BLaER1 (cell line): Measurements from ENCODE around the gene SDK1.

Experiments
- H3K27ac ChIP-seq: shearing (Covaris generic); formaldehyde crosslinking; 2 replicates; pipeline ENCODE4 v1.8.1; 2022
- H3K27me3 ChIP-seq: shearing (Covaris generic); formaldehyde crosslinking; 2 replicates; pipeline ENCODE4 v1.8.1; 2022
- H3K36me3 ChIP-seq: shearing (Covaris generic); formaldehyde crosslinking; 2 replicates; pipeline ENCODE4 v1.8.1; 2022
- H3K4me1 ChIP-seq: shearing (Covaris generic); formaldehyde crosslinking; 2 replicates; pipeline ENCODE4 v1.8.1; 2022
- H3K4me2 ChIP-seq: shearing (Covaris generic); formaldehyde crosslinking; 2 replicates; pipeline ENCODE4 v1.8.1; 2022
- H3K4me3 ChIP-seq: shearing (Covaris generic); formaldehyde crosslinking; 2 replicates; pipeline ENCODE4 v1.8.1; 2022
- H3K9ac ChIP-seq: shearing (Covaris generic); formaldehyde crosslinking; 2 replicates; pipeline ENCODE4 v1.8.1; 2022
- H3K9me3 ChIP-seq: shearing (Covaris generic); formaldehyde crosslinking; 2 replicates; pipeline ENCODE4 v1.8.1; 2022
- H4K20me1 ChIP-seq: shearing (Covaris generic); formaldehyde crosslinking; 2 replicates; pipeline ENCODE4 v1.8.1; 2022
- Cebpa-rat ChIP-seq: shearing (Covaris generic); IDR thresholded peaks from 2 replicates; pipeline ENCODE4 v1.8.1; 2022

The SDK1 gene

DNA sequence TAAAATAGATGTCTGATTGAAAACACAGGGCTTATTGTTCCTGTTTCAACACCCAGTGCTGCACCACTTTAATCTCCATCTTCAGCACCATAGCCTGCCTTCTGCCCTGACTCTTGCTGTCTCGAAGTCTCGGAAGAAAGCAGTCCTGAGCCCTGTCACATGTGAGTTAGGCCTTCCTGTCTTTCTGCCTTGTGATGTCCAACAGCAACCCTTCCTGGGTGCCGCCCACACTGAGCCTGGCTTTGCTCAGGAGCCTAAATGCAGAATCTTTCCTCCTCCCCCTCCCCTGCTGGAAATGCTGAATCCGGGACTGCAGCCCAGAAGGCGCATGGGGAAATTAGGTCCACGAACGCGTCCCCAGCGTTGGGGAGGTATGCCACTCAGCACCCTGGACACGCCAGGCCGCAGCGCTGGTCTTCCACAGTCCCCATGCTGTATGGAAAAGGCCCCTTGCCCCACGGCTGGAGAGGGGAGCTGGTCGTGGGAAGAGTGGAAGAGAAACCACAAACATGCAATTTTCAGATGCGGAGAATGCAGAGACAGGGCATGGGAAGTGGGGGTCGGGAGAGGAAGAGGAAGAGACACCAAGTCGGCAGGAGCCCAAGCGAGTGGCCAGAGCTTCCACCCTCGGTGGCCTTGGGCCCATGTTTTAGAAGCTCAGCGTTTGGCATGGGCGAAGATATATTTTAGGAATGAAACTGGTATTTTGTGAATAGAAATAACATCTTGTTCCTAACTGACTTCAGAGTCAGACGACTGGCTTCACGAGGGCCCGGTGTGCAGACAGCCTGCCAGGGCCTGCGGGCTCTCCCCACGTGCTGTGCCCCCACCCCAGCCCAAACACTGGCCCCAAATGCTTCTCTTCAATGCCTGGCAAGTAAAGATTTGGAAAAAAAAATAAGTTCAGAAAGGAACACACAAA is 724.9 kb downstream of the SDK1 start:
- H3K36me3 ChIP-seq, result no peaks in the 10 kb centered on the region
- H3K4me3 ChIP-seq, result no peak overlapping the region
- no peak overlapping the region for H3K4me2 ChIP-seq
- peaks cover 5% of the 10 kb centered on the region for H3K9me3 ChIP-seq
- no peaks in the 10 kb centered on the region for H3K4me1 ChIP-seq
- no peaks in the 10 kb centered on the region for H3K27me3 ChIP-seq
- H3K9ac ChIP-seq, result no peak overlapping the region
- no peaks in the 10 kb centered on the region for H4K20me1 ChIP-seq
- no peak overlapping the region for H3K27ac ChIP-seq
- TF ChIP-seq Cebpa-rat, result no peak

DNA sequence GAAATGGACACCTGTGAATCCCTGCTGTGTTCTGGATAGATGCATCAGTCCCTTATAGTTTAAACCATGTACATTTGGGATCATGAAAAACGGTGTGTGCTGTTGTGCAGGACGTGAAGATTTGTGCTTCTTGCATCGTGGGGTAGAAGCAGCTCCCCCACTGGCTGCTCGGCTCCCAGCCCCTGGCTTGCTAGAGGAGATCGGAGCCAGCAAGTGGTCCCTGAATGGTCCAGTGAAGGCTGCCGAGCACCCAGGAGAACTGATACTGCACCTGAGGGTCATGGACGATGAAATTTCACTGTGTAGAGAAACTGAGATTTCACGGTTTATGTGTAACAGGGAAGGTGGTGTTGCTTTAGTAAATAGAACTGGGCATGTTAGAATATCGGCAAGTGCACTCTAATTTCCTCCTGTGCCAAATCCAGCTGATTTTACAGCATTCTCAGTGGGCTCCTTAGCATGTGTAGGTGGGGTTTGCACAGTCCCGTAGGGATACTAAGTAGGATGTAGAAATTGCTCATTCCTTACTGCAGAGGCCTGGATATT is 726.0 kb downstream of the SDK1 start:
- Histone ChIP-seq H3K27ac (no peak overlapping the region), H3K27me3 (no peaks in the 10 kb centered on the region), H3K9me3 (no peaks in the 10 kb centered on the region), H3K4me3 (no peak overlapping the region), H4K20me1 (no peaks in the 10 kb centered on the region), H3K36me3 (no peaks in the 10 kb centered on the region), H3K9ac (no peak overlapping the region), H3K4me1 (no peaks in the 10 kb centered on the region), H3K4me2 (no peak overlapping the region)
- no peak for TF ChIP-seq Cebpa-rat

DNA sequence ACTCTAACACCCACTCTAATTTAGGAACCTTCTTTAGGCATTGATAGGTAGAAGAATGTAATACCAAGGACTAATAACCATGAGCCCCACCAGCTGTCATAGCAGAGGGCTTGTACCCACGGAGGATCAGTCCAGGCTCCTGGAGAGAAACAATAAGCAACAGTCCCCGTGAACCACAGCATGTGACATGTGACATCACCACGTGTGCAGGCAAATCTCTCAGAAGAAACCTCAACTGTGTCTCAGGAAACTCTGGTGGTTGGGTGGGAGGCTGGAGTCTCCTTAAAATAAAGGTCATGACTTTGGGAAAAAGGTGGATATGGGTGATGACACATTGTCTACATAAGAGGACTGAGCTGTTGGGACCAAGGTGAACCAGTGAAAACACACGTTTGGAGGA is 727.2 kb downstream of the SDK1 start:
- H3K9me3 ChIP-seq, result no peaks in the 10 kb centered on the region
- no peaks in the 10 kb centered on the region for H3K36me3 ChIP-seq
- TF ChIP-seq Cebpa-rat, result no peak
- H3K4me1 ChIP-seq, result no peaks in the 10 kb centered on the region
- no peaks in the 10 kb centered on the region for H3K27me3 ChIP-seq
- no peak overlapping the region for H3K4me3 ChIP-seq
- no peak overlapping the region for H3K27ac ChIP-seq
- H4K20me1 ChIP-seq, result no peaks in the 10 kb centered on the region
- H3K4me2 ChIP-seq, result 0 out of 2 replicates have a peak overlapping the region, but pooled peaks have one; percentile 7
- no peak overlapping the region for H3K9ac ChIP-seq

DNA sequence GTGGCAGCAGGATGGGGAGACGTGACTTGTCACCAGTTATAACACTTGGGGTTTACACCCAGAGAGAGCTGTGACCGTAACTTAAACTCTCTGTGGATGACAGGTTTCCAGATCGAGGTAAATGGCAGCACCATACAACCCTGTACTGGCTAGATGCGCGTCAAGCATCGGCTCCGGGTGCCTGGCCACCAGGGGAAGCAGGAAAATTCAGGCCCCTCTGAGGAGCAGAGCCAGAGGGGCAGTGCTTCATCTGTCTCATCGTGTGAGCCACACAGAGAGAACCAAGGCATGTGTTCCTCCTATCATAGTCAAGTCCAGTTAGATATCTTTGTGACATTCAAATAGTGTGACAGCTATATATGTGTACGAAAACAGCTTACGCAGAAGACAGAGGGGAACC is 728.9 kb downstream of the SDK1 start:
- H4K20me1 ChIP-seq, result no peaks in the 10 kb centered on the region
- H3K9ac ChIP-seq, result no peak overlapping the region
- no peak overlapping the region for H3K27ac ChIP-seq
- H3K4me3 ChIP-seq, result no peak overlapping the region
- H3K36me3 ChIP-seq, result no peaks in the 10 kb centered on the region
- H3K27me3 ChIP-seq, result no peaks in the 10 kb centered on the region
- no peaks in the 10 kb centered on the region for H3K9me3 ChIP-seq
- TF ChIP-seq Cebpa-rat, result no peak
- no peak overlapping the region for H3K4me2 ChIP-seq
- no peaks in the 10 kb centered on the region for H3K4me1 ChIP-seq

DNA sequence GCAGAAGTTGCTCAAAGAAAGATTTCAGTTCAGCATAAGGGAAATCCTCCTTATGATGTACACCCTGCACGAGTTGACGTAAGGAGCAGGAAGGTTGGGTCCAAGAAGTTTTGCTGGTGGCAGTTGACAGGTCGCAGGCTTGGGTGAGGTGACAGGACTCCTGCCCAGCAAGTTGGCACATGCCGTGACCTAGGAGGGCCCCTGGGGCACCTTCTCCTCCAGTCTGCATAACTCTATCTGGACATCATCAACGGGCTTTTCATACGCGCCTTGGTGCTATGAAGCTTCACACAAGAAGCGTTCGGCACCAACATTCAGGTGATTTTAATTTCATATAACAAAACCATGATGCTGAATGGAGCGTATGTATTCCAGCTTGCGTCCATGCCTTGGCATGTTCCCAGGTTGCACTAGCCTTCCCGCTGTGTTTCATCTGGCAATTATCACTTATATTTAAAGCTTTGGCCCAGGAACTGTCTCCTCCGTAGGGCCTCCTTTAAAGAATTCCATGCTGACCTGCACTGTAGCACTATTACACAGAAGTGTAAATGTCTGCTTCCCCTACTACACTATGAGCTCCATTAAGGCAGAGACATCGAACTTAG is 729.4 kb downstream of the SDK1 start:
- H3K4me2 ChIP-seq, result no peak overlapping the region
- H3K27ac ChIP-seq, result no peak overlapping the region
- H3K36me3 ChIP-seq, result no peaks in the 10 kb centered on the region
- H4K20me1 ChIP-seq, result no peaks in the 10 kb centered on the region
- TF ChIP-seq Cebpa-rat, result no peak
- no peak overlapping the region for H3K4me3 ChIP-seq
- no peaks in the 10 kb centered on the region for H3K9me3 ChIP-seq
- no peaks in the 10 kb centered on the region for H3K27me3 ChIP-seq
- no peaks in the 10 kb centered on the region for H3K4me1 ChIP-seq
- H3K9ac ChIP-seq, result no peak overlapping the region

DNA sequence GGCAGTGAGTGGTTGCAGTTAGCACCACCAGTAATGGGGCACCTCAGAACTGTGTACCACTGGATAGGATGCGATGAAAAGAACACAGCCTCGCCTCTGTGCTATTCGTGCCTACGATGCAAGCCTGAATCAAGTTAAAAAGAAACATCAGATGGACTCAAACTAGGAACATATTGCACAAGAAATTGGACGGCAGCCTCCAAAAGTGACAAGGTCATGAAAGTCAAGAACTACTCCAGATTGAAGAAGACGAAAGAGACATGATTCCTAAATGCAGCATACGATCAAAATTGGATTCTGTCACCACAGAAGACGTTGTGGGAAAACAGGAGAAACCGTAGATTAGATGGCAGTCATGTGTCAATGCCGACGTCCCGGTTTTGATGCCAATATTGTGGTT is 732.9 kb downstream of the SDK1 start:
- no peaks in the 10 kb centered on the region for H3K27me3 ChIP-seq
- H3K9me3 ChIP-seq, result no peaks in the 10 kb centered on the region

DNA sequence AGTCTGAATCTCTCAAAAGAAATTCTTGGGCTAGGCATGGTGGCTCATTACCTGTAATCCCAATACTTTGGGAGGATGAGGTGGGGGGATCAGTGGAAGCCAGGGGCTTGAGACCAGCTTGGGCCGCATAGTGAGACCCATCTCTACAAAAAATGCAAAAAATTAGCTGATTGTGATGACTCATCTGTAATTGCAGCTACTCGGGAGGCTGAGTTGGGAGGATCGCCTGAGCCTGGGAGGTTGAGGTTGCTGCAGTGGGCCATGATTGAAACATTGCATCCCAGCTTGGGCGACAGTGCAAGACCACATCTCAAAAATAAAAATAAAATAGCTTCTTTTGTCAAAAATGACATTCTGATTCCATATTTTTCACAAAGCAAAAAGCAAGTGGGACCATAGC is 736.3 kb downstream of the SDK1 start:
- Histone ChIP-seq H4K20me1 (no peaks in the 10 kb centered on the region), H3K4me2 (peak overlapping the region; percentile 53; the same call in 1 of the 2 replicates), H3K9me3 (peaks cover 15% of the 10 kb centered on the region), H3K27me3 (no peaks in the 10 kb centered on the region), H3K4me3 (no peak overlapping the region), H3K9ac (no peak overlapping the region), H3K36me3 (no peaks in the 10 kb centered on the region), H3K27ac (no peak overlapping the region), H3K4me1 (peaks cover 32% of the 10 kb centered on the region)
- TF ChIP-seq Cebpa-rat, result no peak

More for the DNA sequence above, 732.9 kb downstream of the SDK1 start:
- no peak overlapping the region for H3K4me3 ChIP-seq
- H3K27ac ChIP-seq, result no peak overlapping the region
- no peak for TF ChIP-seq Cebpa-rat
- peaks cover 16% of the 10 kb centered on the region for H3K4me1 ChIP-seq
- H3K36me3 ChIP-seq, result no peaks in the 10 kb centered on the region
- H4K20me1 ChIP-seq, result no peaks in the 10 kb centered on the region
- H3K4me2 ChIP-seq, result no peak overlapping the region
- H3K9ac ChIP-seq, result no peak overlapping the region

DNA sequence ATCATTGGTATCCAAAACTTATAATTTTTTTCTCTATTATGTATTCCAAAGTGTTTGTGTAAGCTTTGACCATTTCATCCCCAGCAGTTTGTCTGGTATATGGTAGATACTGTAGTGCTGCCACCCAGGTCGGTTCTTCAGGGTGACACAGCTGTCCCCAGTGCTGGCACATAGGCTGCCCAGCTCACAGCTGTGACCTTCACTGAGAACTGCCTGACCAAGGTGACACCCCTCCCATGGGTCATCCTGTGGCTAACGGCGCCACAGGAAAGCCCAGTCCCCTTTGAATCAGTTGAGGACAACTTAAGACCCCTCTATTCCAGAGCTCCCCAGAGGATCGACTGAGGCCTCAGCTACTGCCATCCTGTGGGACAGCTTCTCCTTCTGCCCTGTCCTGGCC is 736.8 kb downstream of the SDK1 start:
- Histone ChIP-seq H3K36me3 (no peaks in the 10 kb centered on the region), H3K9me3 (peaks cover 15% of the 10 kb centered on the region)

DNA sequence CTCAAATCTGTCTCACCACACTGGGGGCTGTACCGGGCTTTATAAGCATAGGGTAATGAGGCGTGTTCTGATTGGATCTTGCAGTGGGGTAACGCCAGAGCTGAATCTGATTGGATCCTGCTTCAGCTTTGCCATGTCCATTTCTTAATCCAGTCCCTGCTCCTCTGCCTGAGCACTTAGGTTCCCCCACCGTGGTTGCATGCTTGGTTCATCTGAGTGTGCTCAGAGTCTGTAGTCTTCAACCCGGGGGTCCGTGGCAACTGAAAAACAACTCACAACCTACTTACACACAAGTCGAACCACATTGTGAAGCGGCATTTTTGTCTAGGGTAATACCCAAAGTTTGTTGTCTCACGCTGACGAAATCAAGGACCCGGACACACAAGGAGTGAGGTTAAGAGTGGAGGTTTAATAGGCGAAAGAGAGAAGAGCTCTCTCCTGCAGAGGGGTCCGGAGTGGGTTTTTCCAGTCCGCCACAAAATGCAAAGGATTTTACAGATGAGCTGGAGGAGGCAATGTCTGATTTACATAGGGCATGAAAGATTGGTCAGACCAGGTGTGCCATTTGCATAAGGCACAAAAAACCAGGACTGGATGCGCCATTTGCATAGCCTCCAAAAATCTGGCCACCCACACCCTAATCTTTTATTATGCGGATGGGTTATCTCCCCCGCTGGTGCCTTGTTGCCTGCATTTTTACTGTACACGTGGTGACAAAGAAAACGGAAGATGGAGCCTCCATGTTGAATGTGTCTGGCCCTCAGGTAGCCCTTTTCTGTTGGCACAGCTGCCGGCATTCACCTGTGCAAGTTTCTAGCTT is 739.3 kb downstream of the SDK1 start:
- Histone ChIP-seq H3K4me2 (no peak overlapping the region), H4K20me1 (no peaks in the 10 kb centered on the region), H3K27ac (no peak overlapping the region), H3K4me3 (no peak overlapping the region), H3K4me1 (peaks cover 62% of the 10 kb centered on the region), H3K9me3 (peaks cover 15% of the 10 kb centered on the region), H3K27me3 (no peaks in the 10 kb centered on the region), H3K9ac (no peak overlapping the region), H3K36me3 (no peaks in the 10 kb centered on the region)
- TF ChIP-seq Cebpa-rat, result no peak

More for the DNA sequence above, 736.8 kb downstream of the SDK1 start:
- no peaks in the 10 kb centered on the region for H3K27me3 ChIP-seq
- no peak overlapping the region for H3K27ac ChIP-seq
- H3K4me2 ChIP-seq, result peak overlapping the region; percentile 53
- no peak overlapping the region for H3K4me3 ChIP-seq
- H3K9ac ChIP-seq, result no peak overlapping the region
- peaks cover 38% of the 10 kb centered on the region for H3K4me1 ChIP-seq
- H4K20me1 ChIP-seq, result no peaks in the 10 kb centered on the region
- no peak for TF ChIP-seq Cebpa-rat
